OCI-LY7 (cell line): ENCODE results near the gene RIOK1. TPM values are rescaled to one million over a fixed set of nuclear protein-coding genes. Genes with fewer than 3 reads are reported as not detected.

ENCODE experiments used
- BruUV-seq: library from RNA; stranded (reverse); fragments of 400-500 nt; replicated peaks from 2 replicates; lab custom pipeline; 2021; lab: Mats Ljungman, UMichigan
- CTCF ChIA-PET: fragments of 300-600 bp; sonication (Branson Sonifier 250); formaldehyde crosslinking; loops from one replicate; lab custom pipeline; 2022; ENCODE audit warnings: antibody characterized with exemption; ENCODE audit not compliant: unreplicated experiment; lab: Charles Lee
- POLR2A ChIA-PET: fragments of 300-600 bp; sonication (Branson Sonifier 250); formaldehyde crosslinking; loops from one replicate; lab custom pipeline; 2022; ENCODE audit warnings: antibody characterized with exemption; lab: Charles Lee
- DNase-seq: peaks from one replicate; pipeline ENCODE4 v3.0.0-alpha.2; 2015; ENCODE audit warnings: low spot score
- H2AFZ ChIP-seq: fragments of 200-600 bp; sonication (generic), shearing (Covaris generic); 2 replicates; pipeline ENCODE4 v1.6.1; 2014; ENCODE audit warnings: mild to moderate bottlenecking, antibody characterized with exemption, low read length, moderate library complexity
- H3K27ac ChIP-seq: fragments of 200-600 bp; sonication (generic); 2 replicates; pipeline ENCODE4 v1.5.1; 2014; ENCODE audit warnings: mixed run types, low read depth, mild to moderate bottlenecking, moderate library complexity, low read length, inconsistent platforms; ENCODE audit not compliant: poor library complexity, severe bottlenecking
- H3K36me3 ChIP-seq: fragments of 200-600 bp; sonication (generic); 2 replicates; pipeline ENCODE4 v1.6.1; 2014; ENCODE audit warnings: mild to moderate bottlenecking, antibody characterized with exemption, low read length, moderate library complexity, mixed read lengths; ENCODE audit not compliant: insufficient read depth
- H3K4me1 ChIP-seq: fragments of 200-600 bp; sonication (generic); 2 replicates; pipeline ENCODE4 v1.5.1; 2014; ENCODE audit warnings: mild to moderate bottlenecking, low read length; ENCODE audit not compliant: insufficient read depth, poor library complexity, severe bottlenecking
- H3K4me2 ChIP-seq: fragments of 200-600 bp; sonication (generic); 2 replicates; pipeline ENCODE4 v1.6.1; 2014; ENCODE audit warnings: mild to moderate bottlenecking, low read length
- H3K4me3 ChIP-seq: fragments of 200-600 bp; sonication (generic); 2 replicates; pipeline ENCODE4 v1.5.1; 2014; ENCODE audit warnings: mild to moderate bottlenecking, low read depth, low read length; ENCODE audit not compliant: poor library complexity, severe bottlenecking
- H3K79me2 ChIP-seq: fragments of 200-600 bp; sonication (generic); 2 replicates; pipeline ENCODE4 v1.6.1; 2016; ENCODE audit warnings: low read depth, mild to moderate bottlenecking, low read length, moderate library complexity, mixed read lengths; ENCODE audit not compliant: insufficient read depth
- H3K9me2 ChIP-seq: fragments of 200-600 bp; sonication (generic); 2 replicates; pipeline ENCODE4 v1.6.1; 2016; ENCODE audit warnings: mild to moderate bottlenecking, low read length, mixed read lengths; ENCODE audit not compliant: insufficient read depth
- H3K9me3 ChIP-seq: fragments of 200-600 bp; sonication (generic); 2 replicates; pipeline ENCODE4 v1.6.1; 2014; ENCODE audit warnings: mild to moderate bottlenecking, mixed run types, low read length, mixed read lengths
- H4K20me1 ChIP-seq: fragments of 200-600 bp; sonication (generic); 2 replicates; pipeline ENCODE4 v1.6.1; 2014; ENCODE audit warnings: mild to moderate bottlenecking, antibody characterized with exemption, low read length, moderate library complexity, mixed read lengths; ENCODE audit not compliant: insufficient read depth
- CTCF ChIP-seq: fragments of 200-600 bp; sonication (generic); conservative IDR thresholded peaks from 2 replicates; pipeline ENCODE4 v1.5.1; 2014; ENCODE audit warnings: mild to moderate bottlenecking, antibody characterized with exemption, low read length, moderate library complexity, mixed read lengths
- EZH2phosphoT487 ChIP-seq: fragments of 200-600 bp; sonication (generic); IDR thresholded peaks from 2 replicates; pipeline ENCODE4 v1.6.1; 2018; ENCODE audit warnings: low read depth, borderline replicate concordance, mild to moderate bottlenecking, mixed run types, antibody characterized with exemption, low read length, moderate library complexity, mixed read lengths
- intact Hi-C: fragments of 100-400 bp; cut with micrococcal nuclease; formaldehyde crosslinking; loops from one replicate; pipeline ENCODE4 v1.10.0; 2022; ENCODE audit not compliant: unreplicated experiment
- total RNA-seq, 2 experiments: library from RNA; depleted of rRNA in 1 of 2; stranded (reverse); fragments of >200 nt in 1 of 2; shearing (Covaris generic) in 1 of 2; gene quantifications; 2 replicates each; pipeline ENCODE4 v1.2.3, GENCODE V29; 2014 to 2022

RIOK1 gene
- total RNA-seq, 2 experiments from 2014 or later, result 35.2 to 55.0 TPM

- intact Hi-C loops, result no loop called here
- TF ChIP-seq EZH2phosphoT487, result no peak
- BruUV-seq, result no TSS peak
- CTCF ChIA-PET, result no interaction called here
- Histone ChIP-seq H3K4me3 (peak overlapping the region; percentile 83), H3K4me1 (peaks cover 21% of the 10 kb centered on the region), H3K79me2 (peaks cover 56% of the 10 kb centered on the region), H3K9me2 (no peaks in the 10 kb centered on the region), H2AFZ (no peak overlapping the region), H3K9me3 (no peaks in the 10 kb centered on the region), H3K4me2 (peak overlapping the region; percentile 85), H4K20me1 (peaks cover 15% of the 10 kb centered on the region; the same call in 1 of the 2 replicates), H3K27ac (no peak overlapping the region), H3K36me3 (peaks cover 62% of the 10 kb centered on the region)
- DNase-seq, result no peak
- POLR2A ChIA-PET, result interaction anchor here (0.6 to 1.4 kb wide), 5 partner anchors 10 to 68 kb away, joined by 3 to 6 read pairs (median 4); no protein-coding TSS in a partner anchor
Measured at GRCh38 chr6:7392402-7392801, 2.8 kb downstream of the RIOK1 start.

GRCh38 chr6:7401075-7401474 is 11.5 kb downstream of the RIOK1 start:
- H3K4me3 ChIP-seq, result no peak overlapping the region
- H4K20me1 ChIP-seq, result no peaks in the 10 kb centered on the region
- H3K9me3 ChIP-seq, result no peaks in the 10 kb centered on the region
- no TSS peak for BruUV-seq
- no peak overlapping the region for H3K4me2 ChIP-seq
- H3K27ac ChIP-seq, result no peak overlapping the region
- H3K9me2 ChIP-seq, result no peaks in the 10 kb centered on the region
- POLR2A ChIA-PET, result interaction anchor here (0.7 to 0.9 kb wide), 4 partner anchors 10 to 733 kb away, joined by 3 to 4 read pairs (median 3); no protein-coding TSS in a partner anchor
- peaks cover 96% of the 10 kb centered on the region for H3K36me3 ChIP-seq
- CTCF ChIA-PET, result no interaction called here
- DNase-seq, result no peak
- no peaks in the 10 kb centered on the region for H3K79me2 ChIP-seq
- H2AFZ ChIP-seq, result no peak overlapping the region
- intact Hi-C loops, result no loop called here
- H3K4me1 ChIP-seq, result no peaks in the 10 kb centered on the region
- TF ChIP-seq CTCF (no peak), EZH2phosphoT487 (no peak)

GRCh38 chr6:7402716-7403115 is 13.1 kb downstream of the RIOK1 start:
- ChIA-PET POLR2A (interaction anchor here (0.6 to 1.0 kb wide), 2 partner anchors 10 to 189 kb away, joined by 3 read pairs; no protein-coding TSS in a partner anchor), CTCF (no interaction called here)
- Histone ChIP-seq H3K9me2 (no peaks in the 10 kb centered on the region), H3K4me2 (no peak overlapping the region), H3K9me3 (no peaks in the 10 kb centered on the region), H3K79me2 (no peaks in the 10 kb centered on the region), H3K27ac (no peak overlapping the region), H3K4me1 (no peaks in the 10 kb centered on the region), H3K4me3 (no peak overlapping the region), H3K36me3 (peaks cover 99% of the 10 kb centered on the region), H4K20me1 (no peaks in the 10 kb centered on the region), H2AFZ (no peak overlapping the region)
- TF ChIP-seq CTCF (no peak), EZH2phosphoT487 (no peak)
- no peak for DNase-seq
- intact Hi-C loops, result no loop called here
- no TSS peak for BruUV-seq
